Amygdala (tissue), 56 donors: ENCODE results near the gene PRR3.

Experiments used
- DNase-seq, 56 donors: peaks; one replicate each; lab custom pipeline; 2025; lab: John Stamatoyannopoulos, UW

PRR3 gene

DNA sequence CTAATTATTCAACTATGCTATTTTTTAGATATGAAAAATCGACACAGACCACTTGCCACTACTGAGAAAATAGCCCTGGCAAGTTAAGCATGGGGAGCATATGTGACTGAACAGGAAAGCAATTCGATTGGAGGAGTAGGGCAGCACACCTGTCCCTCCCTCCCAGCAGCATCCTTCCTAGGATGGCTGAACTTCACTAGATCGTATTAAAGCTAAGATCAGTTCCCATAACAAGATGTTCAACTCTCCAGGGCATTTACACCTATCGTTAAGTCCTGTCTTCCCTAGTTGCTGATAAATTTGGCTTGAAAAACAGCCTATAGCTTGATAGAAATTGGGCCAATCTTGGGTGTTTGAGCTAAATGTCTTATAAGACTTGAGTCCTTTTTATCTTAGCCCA lies 53.0 kb downstream of the PRR3 start:
- DNase-seq, result no peak

DNA sequence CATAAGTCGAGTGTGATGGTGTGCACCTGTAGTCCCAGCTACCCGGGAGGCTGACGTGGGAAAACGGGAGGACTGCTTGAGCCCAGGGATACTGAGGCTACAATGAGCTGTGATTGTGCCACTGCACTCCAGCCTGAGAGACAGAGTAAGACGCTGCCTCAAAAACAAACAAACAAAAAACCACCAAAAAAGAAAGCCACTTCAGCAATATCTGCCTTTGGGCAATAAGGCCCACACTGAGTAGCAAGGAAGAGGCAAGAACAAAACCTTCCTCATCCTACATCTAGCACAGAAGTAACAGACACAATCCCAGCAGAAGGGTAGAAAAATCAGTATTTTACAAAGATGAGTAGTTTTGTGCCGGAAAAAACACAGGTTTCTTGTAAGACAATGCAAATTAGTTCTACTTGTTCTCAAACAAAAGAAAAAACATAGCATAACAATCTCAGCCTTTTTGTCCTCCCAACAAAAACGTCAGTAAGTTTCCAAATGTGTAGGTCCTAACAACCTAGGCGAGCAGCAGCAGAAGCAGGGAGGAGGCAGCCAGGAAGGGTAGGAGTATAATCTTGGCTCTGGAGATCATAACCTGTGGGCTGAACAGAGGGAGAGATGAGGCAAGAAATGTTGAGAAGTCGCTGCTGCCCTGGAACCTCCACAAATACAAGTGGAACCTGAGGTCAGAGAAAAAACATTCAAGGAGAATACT lies 54.2 kb downstream of the PRR3 start:
- no peak for DNase-seq

DNA sequence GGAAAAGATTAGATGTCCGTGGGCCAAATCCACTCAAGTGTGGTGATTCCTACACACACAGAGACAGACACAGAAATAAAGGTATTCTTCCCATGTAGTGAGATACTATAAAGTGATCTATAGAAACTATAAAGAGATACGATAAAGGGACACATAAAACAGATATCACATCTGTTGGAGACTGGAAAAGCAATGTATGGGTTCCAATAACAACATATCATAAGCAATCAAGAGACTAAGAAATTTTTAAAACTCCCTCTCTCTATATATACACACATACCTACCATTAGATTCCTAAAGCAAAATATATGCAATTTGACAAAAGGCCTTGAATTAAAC lies 54.7 kb downstream of the PRR3 start:
- DNase-seq, result no peak

DNA sequence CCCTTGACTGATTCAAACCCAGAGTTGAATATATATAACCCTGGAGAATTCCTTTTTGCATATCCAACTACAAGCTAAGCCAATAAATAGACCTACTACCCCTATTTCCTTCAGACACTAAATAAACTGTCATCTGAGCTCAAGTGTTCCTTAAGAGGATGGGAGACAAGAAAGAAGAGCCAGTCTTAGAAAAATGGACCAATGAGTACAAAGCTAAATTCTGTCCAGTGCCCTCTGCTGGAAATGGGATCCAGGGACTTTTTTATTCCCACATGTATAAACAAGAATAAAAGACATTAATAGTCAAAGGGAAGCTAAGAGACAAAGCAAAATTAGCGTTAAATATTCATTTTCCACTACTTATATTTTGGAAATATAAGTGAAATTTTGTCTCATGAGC lies 55.1 kb downstream of the PRR3 start:
- DNase-seq, result no peak

DNA sequence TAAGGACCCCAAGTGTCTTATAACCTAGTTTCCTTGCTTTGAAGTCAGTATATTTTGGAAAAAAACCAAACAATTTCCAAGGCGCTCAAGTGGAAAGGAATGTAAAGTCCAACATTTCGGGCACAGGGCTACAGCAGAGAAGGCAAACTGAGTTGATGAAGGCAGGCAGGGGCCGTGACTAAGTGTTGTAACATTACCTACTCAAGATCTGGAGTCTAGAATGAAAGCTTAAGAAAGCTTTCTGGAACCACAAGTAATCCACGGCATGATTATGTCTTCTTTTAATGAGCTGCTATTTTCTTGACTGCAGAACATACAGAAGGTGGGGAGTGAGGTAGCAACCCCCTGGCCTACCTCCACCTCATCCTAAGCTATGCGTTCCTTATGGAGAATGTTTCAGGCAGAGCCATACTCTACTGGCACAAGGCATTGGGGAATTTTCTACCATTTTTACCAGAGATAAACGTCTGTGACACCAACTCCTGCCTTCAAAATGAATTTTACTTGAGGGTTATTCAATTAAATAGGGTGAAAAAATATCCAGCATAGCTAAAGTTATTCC lies 55.7 kb downstream of the PRR3 start:
- no peak for DNase-seq
